Hepatocyte (in vitro differentiated cells): ENCODE data around the gene C6orf163. TPM values are rescaled to one million over a fixed set of nuclear protein-coding genes. Genes with fewer than 3 reads are reported as not detected.
"Not testable (repeated sequence)": the region's sequence is repeated elsewhere in the genome, so short reads cannot be mapped to it uniquely, and the experiment has no call there.

ENCODE experiments used
- DNase-seq: peaks from one replicate; pipeline ENCODE4 v3.0.0-alpha.2; 2016; ENCODE audit warnings: low spot score
- H2AFZ ChIP-seq: fragments of 200-600 bp; sonication (generic); 2 replicates; pipeline ENCODE4 v1.6.0; 2016; ENCODE audit warnings: antibody characterized with exemption, mild to moderate bottlenecking
- H3K27ac ChIP-seq: fragments of 200-600 bp; sonication (generic); 2 replicates; pipeline ENCODE4 v1.5.1; 2016; ENCODE audit warnings: mild to moderate bottlenecking
- H3K27me3 ChIP-seq: fragments of 200-600 bp; sonication (generic); 2 replicates; pipeline ENCODE4 v1.6.1; 2016
- H3K36me3 ChIP-seq: fragments of 200-600 bp; sonication (generic); replicated peaks from 2 replicates; pipeline ENCODE4 v1.5.1; 2016; ENCODE audit warnings: low read depth; ENCODE audit not compliant: insufficient read depth
- H3K4me1 ChIP-seq: fragments of 200-600 bp; sonication (generic); 2 replicates; pipeline ENCODE4 v1.5.1; 2016; ENCODE audit warnings: mild to moderate bottlenecking, moderate library complexity; ENCODE audit not compliant: insufficient read depth
- H3K4me2 ChIP-seq: fragments of 200-600 bp; sonication (generic); 2 replicates; pipeline ENCODE4 v1.6.0; 2016
- H3K4me3 ChIP-seq: fragments of 200-600 bp; sonication (generic); 2 replicates; pipeline ENCODE4 v1.5.1; 2016; ENCODE audit warnings: mild to moderate bottlenecking
- H3K79me2 ChIP-seq: fragments of 200-600 bp; sonication (generic); 2 replicates; pipeline ENCODE4 v1.6.0; 2017; ENCODE audit warnings: mild to moderate bottlenecking
- H3K9me2 ChIP-seq: fragments of 200-600 bp; sonication (generic); replicated peaks from 2 replicates; pipeline ENCODE4 v1.6.0; 2017; ENCODE audit warnings: mild to moderate bottlenecking; ENCODE audit not compliant: insufficient read depth
- H3K9me3 ChIP-seq: fragments of 200-600 bp; sonication (generic); 2 replicates; pipeline ENCODE4 v1.5.1; 2016; ENCODE audit warnings: low read depth, mild to moderate bottlenecking
- H4K20me1 ChIP-seq: fragments of 200-600 bp; sonication (generic); 2 replicates; pipeline ENCODE4 v1.6.0; 2016; ENCODE audit warnings: mild to moderate bottlenecking; ENCODE audit not compliant: insufficient read depth, poor library complexity, severe bottlenecking
- EZH2 ChIP-seq: fragments of 200-600 bp; sonication (generic); IDR thresholded peaks from 2 replicates; pipeline ENCODE4 v1.6.1; 2016; ENCODE audit warnings: antibody characterized with exemption, mild to moderate bottlenecking, borderline replicate concordance
- EZH2phosphoT487 ChIP-seq: fragments of 200-600 bp; sonication (generic); IDR thresholded peaks from one replicate; pipeline ENCODE4 v1.6.1; 2018; ENCODE audit warnings: antibody characterized with exemption, mild to moderate bottlenecking, low read depth, moderate library complexity; ENCODE audit not compliant: unreplicated experiment, severe bottlenecking
- WGBS: methylation state at CpG from one replicate; pipeline ENCODE4 v1.1.6; 2016; ENCODE audit warnings: low lambda C conversion rate; ENCODE audit errors: missing lambda C conversion rate; 5-methylcytosine and 5-hydroxymethylcytosine counted together
- polyA plus RNA-seq: library from polyadenylated mRNA; unstranded; fragments of >200 nt; fragmentation: Nextera tagmentation; extraction: Ambion mirVana; gene quantifications from 2 replicates; pipeline ENCODE4 v1.2.1, GENCODE V29; 2016
- total RNA-seq: library from RNA; depleted of rRNA; stranded (reverse); fragments of >200 nt; gene quantifications from 2 replicates; pipeline ENCODE4 v1.2.3, GENCODE V29; 2014
- TF ChIP-seq, protein P1 (sequence below): fragments of 200-600 bp; sonication (generic); IDR thresholded peaks from 2 replicates; pipeline ENCODE4 v1.5.1; 2016; ENCODE audit warnings: antibody characterized with exemption, mild to moderate bottlenecking; ENCODE audit not compliant: poor library complexity

C6orf163 gene
- 1.3 and 2.5 TPM in 2 replicates for total RNA-seq
- polyA plus RNA-seq = 0.64 TPM in 2 replicates

DNA sequence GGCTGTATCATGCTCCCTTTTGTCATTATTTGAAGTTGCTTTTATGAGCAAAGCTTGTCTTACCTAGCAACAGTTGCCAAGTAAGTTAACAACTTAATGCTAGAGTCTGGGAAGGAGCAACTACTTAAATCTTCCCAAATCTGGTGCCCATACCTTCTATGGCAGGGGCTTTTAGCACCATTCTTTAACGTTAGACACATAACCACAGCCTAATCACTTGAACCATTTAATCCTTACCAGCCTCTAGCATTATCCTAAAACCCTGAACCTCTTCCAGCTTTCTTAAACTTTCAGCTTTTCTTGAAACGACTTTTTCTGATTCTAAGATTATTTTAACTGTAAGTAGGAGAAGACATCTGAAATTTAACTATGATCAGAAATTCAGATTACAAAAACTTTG, at the start of gene C6orf163:
Gene C6orf163, plus strand, starts transcription at position 83 of the 400 bp plus-strand sequence. Its CDS starts 287 bp downstream, at position 370.
- whole genome bisulfite sequencing = 35% methylated on average over 2 of the region's 2 CpGs
- Histone ChIP-seq H3K79me2 (no peaks in the 10 kb centered on the region), H3K27ac (no peak within 1 kb of the TSS), H3K9me2 (no peaks in the 10 kb centered on the region), H3K4me2 (no peak within 1 kb of the TSS), H3K27me3 (no peaks in the 10 kb centered on the region), H3K4me1 (no peaks in the 10 kb centered on the region), H4K20me1 (no peaks in the 10 kb centered on the region), H2AFZ (no peak within 1 kb of the TSS), H3K9me3 (no peaks in the 10 kb centered on the region), H3K36me3 (no peaks in the 10 kb centered on the region), H3K4me3 (no peak within 1 kb of the TSS)
- no peak for DNase-seq
- no peak for TF ChIP-seq EZH2
- TF ChIP-seq, protein P1, sequence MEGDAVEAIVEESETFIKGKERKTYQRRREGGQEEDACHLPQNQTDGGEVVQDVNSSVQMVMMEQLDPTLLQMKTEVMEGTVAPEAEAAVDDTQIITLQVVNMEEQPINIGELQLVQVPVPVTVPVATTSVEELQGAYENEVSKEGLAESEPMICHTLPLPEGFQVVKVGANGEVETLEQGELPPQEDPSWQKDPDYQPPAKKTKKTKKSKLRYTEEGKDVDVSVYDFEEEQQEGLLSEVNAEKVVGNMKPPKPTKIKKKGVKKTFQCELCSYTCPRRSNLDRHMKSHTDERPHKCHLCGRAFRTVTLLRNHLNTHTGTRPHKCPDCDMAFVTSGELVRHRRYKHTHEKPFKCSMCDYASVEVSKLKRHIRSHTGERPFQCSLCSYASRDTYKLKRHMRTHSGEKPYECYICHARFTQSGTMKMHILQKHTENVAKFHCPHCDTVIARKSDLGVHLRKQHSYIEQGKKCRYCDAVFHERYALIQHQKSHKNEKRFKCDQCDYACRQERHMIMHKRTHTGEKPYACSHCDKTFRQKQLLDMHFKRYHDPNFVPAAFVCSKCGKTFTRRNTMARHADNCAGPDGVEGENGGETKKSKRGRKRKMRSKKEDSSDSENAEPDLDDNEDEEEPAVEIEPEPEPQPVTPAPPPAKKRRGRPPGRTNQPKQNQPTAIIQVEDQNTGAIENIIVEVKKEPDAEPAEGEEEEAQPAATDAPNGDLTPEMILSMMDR = no peak
- TF ChIP-seq EZH2phosphoT487 = no peak

DNA sequence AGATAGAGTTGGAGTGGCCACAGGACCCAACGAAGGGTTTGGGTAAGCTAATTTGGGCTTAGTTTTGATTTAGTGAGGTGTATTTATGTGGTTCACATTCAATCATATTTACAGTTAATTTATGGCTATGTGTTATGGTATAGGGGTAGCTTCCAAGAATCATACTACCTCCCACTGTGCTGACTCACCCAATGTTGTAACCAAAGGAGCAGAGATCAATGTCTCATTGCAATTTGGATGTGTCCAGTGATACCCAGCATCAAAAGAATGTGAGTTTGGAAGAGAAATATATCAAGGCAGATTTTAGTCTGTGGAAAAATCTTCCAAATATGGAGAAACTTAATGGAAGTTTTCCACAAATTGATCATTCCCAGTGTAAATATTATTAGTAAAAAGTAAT, 47.5 kb upstream of the C6orf163 start:
- H3K4me3 ChIP-seq = no peak overlapping the region
- no peak overlapping the region for H2AFZ ChIP-seq
- H3K9me2 ChIP-seq = no peaks in the 10 kb centered on the region
- H3K9me3 ChIP-seq = no peaks in the 10 kb centered on the region
- H3K4me1 ChIP-seq = no peaks in the 10 kb centered on the region
- H3K36me3 ChIP-seq = no peaks in the 10 kb centered on the region
- H3K27me3 ChIP-seq = no peaks in the 10 kb centered on the region
- H3K4me2 ChIP-seq = no peak overlapping the region
- H3K27ac ChIP-seq = no peak overlapping the region
- TF ChIP-seq EZH2phosphoT487 = no peak
- TF ChIP-seq EZH2 = no peak
- TF ChIP-seq, protein P1 = no peak
- 83% methylated on average over 1 of the region's 1 CpG for WGBS
- no peak for DNase-seq
- H3K79me2 ChIP-seq = no peaks in the 10 kb centered on the region
- H4K20me1 ChIP-seq = no peaks in the 10 kb centered on the region

DNA sequence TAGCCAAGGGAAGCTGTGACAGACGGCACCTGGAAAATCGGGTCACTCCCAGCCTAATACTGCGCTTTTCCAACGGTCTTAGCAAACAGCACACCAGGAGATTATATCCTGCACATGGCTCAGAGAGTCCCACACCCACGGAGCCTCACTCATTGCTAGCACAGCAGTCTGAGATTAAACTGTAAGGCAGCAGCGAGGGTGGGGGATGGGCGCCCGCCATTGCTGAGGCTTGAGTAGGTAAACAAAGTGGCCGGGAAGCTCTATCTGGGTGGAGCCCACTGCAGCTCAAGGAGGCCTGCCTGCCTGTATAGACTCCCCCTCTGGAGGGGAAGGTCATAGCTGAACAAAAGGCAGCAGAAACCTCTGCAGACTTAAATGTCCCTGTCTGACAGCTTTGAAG, 43.3 kb upstream of the C6orf163 start:
- 86% methylated on average over 9 of the region's 9 CpGs for WGBS

DNA sequence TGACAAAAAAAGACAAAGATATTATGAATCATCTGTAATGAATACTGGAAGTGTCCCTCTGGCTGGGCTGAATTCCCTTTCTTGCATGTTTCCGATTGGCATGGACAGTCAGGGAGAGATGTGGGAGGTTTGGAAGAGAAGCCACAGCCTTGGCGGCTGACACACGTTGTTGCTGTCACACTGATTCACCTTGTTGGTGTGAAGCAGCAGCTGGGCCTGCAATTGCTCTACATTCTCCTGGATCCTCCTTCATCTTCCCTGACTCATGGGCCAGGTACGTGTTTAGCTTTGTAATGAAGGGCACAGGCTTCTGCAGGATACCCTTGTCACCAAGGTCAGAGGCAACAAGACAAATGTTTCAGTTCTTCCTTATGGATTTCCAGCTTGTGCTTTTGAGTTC, 35.6 kb upstream of the C6orf163 start:
- Histone ChIP-seq H3K27ac (no peak overlapping the region), H3K4me2 (no peak overlapping the region), H3K79me2 (no peaks in the 10 kb centered on the region), H3K9me3 (no peaks in the 10 kb centered on the region), H3K9me2 (no peaks in the 10 kb centered on the region), H3K4me1 (no peaks in the 10 kb centered on the region), H3K4me3 (no peak overlapping the region), H3K27me3 (no peaks in the 10 kb centered on the region), H2AFZ (no peak overlapping the region), H4K20me1 (no peaks in the 10 kb centered on the region), H3K36me3 (no peaks in the 10 kb centered on the region)
- DNase-seq = no peak
- no peak for TF ChIP-seq EZH2phosphoT487
- TF ChIP-seq EZH2 = no peak
- TF ChIP-seq, protein P1 = no peak
- WGBS = 74% methylated on average over 4 of the region's 4 CpGs

More for the DNA sequence above, 43.3 kb upstream of the C6orf163 start:
- not testable (repeated sequence) for H3K79me2 ChIP-seq, H3K4me3 ChIP-seq, DNase-seq, H3K27me3 ChIP-seq, H3K4me1 ChIP-seq, H3K27ac ChIP-seq, H3K9me3 ChIP-seq, H3K36me3 ChIP-seq, H2AFZ ChIP-seq, H3K9me2 ChIP-seq, H3K4me2 ChIP-seq, H4K20me1 ChIP-seq
